Breast epithelium (tissue), 4 donors: Measurements from ENCODE around the gene PIWIL1. TPM values are rescaled to one million over a fixed set of nuclear protein-coding genes. Genes with fewer than 3 reads are reported as not detected.

Source experiments
- DNase-seq, 2 donors: peaks; one replicate each; pipeline ENCODE4 v3.0.0-alpha.2; 2019; ENCODE audit warnings: low spot score in 2 of 2
- H3K27ac ChIP-seq, 2 donors: fragments of 200-600 bp; sonication (generic) in 1 of 2; one replicate each; pipeline ENCODE4 v1.5.1; 2016 to 2019; ENCODE audit warnings: mild to moderate bottlenecking in 1 of 2
- H3K27me3 ChIP-seq, 2 donors: fragments of 200-600 bp; sonication (generic) in 1 of 2; one replicate each; pipeline versions ENCODE4 v1.5.1 to v1.6.0; 2017 to 2019; ENCODE audit warnings: control low read depth in 1 of 2, mild to moderate bottlenecking in 1 of 2
- H3K36me3 ChIP-seq: fragments of 200-600 bp; one replicate; pipeline ENCODE4 v1.5.1; 2019
- H3K4me1 ChIP-seq, 2 donors: fragments of 200-600 bp; sonication (generic); one replicate each; pipeline ENCODE4 v1.5.1; 2016 to 2019; ENCODE audit warnings: control low read depth in 1 of 2
- H3K4me3 ChIP-seq, 3 donors: fragments of 200-600 bp; sonication (generic); 1 replicate in 2 of 3; 2 replicates in 1 of 3; pipeline ENCODE4 v1.5.1; 2016 to 2019; ENCODE audit warnings: mild to moderate bottlenecking in 3 of 3, moderate library complexity in 2 of 3
- H3K9me3 ChIP-seq, 2 donors: fragments of 200-600 bp; sonication (generic) in 1 of 2; one replicate each; pipeline ENCODE4 v1.5.1; 2016 to 2019; ENCODE audit warnings: control low read depth in 1 of 2
- POLR2A ChIP-seq: fragments of 450-650 bp; IDR thresholded peaks from one replicate; pipeline ENCODE4 v1.6.1; 2016; ENCODE audit warnings: antibody characterized with exemption, mild to moderate bottlenecking, moderate library complexity
- POLR2AphosphoS5 ChIP-seq, 3 donors: sonication (generic); formaldehyde crosslinking; IDR thresholded peaks; one replicate each; pipeline ENCODE4 v1.6.1; 2017; ENCODE audit warnings: antibody characterized with exemption in 3 of 3
- intact Hi-C: fragments of 100-400 bp; cut with DNase I; formaldehyde crosslinking; loops from one replicate; pipeline ENCODE4 v1.15.1; 2023; ENCODE audit warnings: low total_unique reads
- total RNA-seq, 3 donors: library from RNA; depleted of rRNA; stranded (reverse); fragments of >200 nt; gene quantifications; one replicate each; pipeline ENCODE4 v1.1.0, GENCODE V29; 2016
- TF ChIP-seq, protein P1 (sequence below), 3 donors: fragments of 450-650 bp; IDR thresholded peaks; one replicate each; pipeline ENCODE4 v1.5.1; 2016 to 2017; ENCODE audit warnings: antibody characterized with exemption in 3 of 3, mild to moderate bottlenecking in 3 of 3, moderate library complexity in 3 of 3

The PIWIL1 gene
- total RNA-seq, 3 donors from 2014 or later: under 0.01 TPM; not detected in 2

DNA sequence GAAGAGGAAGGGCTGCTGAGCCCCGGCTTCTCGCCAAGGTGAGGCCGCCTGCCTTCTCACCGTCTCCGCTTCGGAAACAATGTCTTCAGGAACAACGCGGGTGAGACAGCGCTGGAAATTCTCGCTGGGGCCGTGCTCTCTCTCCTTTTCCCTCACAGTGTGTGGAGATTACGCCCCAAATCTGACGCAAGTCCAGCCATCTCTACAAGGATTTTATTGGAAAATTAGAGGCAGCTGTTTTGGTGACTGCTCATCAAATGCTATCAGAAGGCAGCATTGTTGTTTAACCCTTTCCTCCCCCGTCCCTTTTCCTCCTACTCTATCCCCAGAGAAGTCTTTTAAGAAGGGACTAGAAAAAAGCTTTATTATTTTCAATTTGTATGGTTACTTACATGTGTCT, 53.5 kb downstream of the PIWIL1 start:
- Histone ChIP-seq H3K4me3 (no peak overlapping the region), H3K9me3 (no peaks in the 10 kb centered on the region), H3K36me3 (no peaks in the 10 kb centered on the region), H3K27ac (no peak overlapping the region), H3K4me1 (no peaks in the 10 kb centered on the region), H3K27me3 (no peaks in the 10 kb centered on the region)
- intact Hi-C loops: no loop called here
- no peak for TF ChIP-seq POLR2AphosphoS5 (IDR thresholded peaks at IDR 0.05)
- TF ChIP-seq POLR2A: no peak
- TF ChIP-seq, protein P1, sequence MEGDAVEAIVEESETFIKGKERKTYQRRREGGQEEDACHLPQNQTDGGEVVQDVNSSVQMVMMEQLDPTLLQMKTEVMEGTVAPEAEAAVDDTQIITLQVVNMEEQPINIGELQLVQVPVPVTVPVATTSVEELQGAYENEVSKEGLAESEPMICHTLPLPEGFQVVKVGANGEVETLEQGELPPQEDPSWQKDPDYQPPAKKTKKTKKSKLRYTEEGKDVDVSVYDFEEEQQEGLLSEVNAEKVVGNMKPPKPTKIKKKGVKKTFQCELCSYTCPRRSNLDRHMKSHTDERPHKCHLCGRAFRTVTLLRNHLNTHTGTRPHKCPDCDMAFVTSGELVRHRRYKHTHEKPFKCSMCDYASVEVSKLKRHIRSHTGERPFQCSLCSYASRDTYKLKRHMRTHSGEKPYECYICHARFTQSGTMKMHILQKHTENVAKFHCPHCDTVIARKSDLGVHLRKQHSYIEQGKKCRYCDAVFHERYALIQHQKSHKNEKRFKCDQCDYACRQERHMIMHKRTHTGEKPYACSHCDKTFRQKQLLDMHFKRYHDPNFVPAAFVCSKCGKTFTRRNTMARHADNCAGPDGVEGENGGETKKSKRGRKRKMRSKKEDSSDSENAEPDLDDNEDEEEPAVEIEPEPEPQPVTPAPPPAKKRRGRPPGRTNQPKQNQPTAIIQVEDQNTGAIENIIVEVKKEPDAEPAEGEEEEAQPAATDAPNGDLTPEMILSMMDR (IDR thresholded peaks at IDR 0.05): no peak
- DNase-seq: no peak

DNA sequence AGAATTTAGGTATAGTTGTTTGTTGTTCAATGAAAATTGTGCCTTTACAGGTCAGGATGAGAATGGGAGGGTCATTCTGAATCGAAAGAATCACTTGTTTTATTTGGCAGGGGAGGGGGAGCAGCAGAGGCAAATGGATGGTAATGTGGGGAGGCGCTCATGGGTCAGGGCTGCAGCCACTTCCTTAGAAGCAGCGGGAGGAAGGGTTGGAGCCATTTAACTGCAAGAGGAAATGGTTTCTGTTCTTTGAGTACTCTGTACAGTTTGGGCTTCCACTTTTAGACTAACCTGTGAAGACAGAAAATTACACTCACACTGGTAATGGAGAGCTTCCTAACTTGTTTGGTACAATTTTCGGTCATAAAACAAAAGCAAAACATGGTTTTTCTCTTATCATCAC, 57.2 kb downstream of the PIWIL1 start:
- TF ChIP-seq, protein P1 (IDR thresholded peaks at IDR 0.05): no peak
- TF ChIP-seq POLR2AphosphoS5 (IDR thresholded peaks at IDR 0.05) (no peak), POLR2A (no peak)
- Histone ChIP-seq H3K27ac (no peak overlapping the region), H3K4me3 (no peak overlapping the region), H3K9me3 (no peaks in the 10 kb centered on the region), H3K27me3 (peaks cover 0 to 4% of the 10 kb centered on the region in 2 donors), H3K4me1 (no peaks in the 10 kb centered on the region), H3K36me3 (no peaks in the 10 kb centered on the region)
- no peak for DNase-seq
- intact Hi-C loops: no loop called here

DNA sequence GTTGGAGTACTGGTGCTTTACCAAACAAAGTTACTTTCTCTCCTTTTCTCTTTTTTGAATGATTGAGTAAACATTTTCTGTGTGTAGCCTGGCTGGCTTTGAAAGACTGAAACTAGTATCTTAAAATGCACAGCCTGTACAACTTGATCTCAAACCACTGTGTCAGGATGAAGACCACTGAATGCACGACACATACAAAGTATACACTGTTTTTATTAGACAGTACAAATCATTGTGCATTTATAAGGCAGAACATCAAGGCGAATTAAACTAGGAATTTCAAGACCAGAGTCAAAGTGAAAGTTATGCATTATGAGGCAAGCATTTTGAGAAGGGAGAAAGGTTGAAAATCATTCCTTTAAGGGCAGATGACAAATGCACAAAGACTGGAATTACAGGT, 59.0 kb downstream of the PIWIL1 start:
- H3K36me3 ChIP-seq: no peaks in the 10 kb centered on the region
- TF ChIP-seq POLR2AphosphoS5 (IDR thresholded peaks at IDR 0.05) (no peak), POLR2A (no peak)
- no peaks in the 10 kb centered on the region for H3K9me3 ChIP-seq
- no peaks in the 10 kb centered on the region for H3K4me1 ChIP-seq
- H3K4me3 ChIP-seq: no peak overlapping the region
- no peak for DNase-seq
- peaks cover 0 to 4% of the 10 kb centered on the region in 2 donors for H3K27me3 ChIP-seq
- no peak overlapping the region for H3K27ac ChIP-seq
- intact Hi-C loops: no loop called here

DNA sequence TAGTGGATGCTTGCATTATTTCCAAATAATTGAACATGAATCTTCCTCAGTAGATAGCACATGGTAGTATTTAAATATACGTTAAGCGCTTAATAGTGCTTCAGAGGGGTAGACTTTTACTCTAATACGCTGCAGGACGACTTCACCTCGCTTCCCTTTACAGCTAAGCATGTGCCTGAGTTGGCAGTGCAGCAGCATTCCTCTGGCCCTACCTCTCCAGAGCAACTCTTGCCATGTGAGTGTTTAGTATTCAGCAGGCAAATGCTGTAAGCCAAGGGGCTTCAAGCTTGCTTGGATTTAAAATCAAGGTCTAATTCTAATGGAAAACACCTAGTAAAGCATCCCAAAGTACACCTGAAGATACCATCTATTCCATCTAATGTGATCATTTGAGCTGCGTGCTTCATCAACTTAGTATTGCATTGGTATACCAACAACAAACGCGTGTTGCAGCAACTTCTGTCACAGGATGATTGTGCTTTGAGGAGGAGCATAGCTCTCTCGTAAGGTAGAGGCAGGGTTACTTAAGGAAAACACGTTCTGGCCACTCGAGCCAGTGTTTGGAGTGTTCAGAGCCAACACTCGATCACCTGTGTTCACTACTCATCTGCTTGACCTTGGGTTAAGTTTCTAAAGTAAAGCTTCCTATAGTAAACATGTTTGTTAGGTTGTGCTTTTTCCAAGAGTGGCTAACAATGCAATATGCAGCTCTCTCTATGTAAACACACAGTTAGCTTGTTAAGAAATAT, 60.6 kb downstream of the PIWIL1 start:
- Histone ChIP-seq H3K4me3 (no peak overlapping the region), H3K27ac (no peak overlapping the region), H3K9me3 (no peaks in the 10 kb centered on the region), H3K4me1 (no peaks in the 10 kb centered on the region), H3K36me3 (no peaks in the 10 kb centered on the region), H3K27me3 (peaks cover 0 to 4% of the 10 kb centered on the region in 2 donors)
- intact Hi-C loops: no loop called here
- TF ChIP-seq POLR2A: no peak
- TF ChIP-seq, protein P1 (IDR thresholded peaks at IDR 0.05): no peak
- no peak for TF ChIP-seq POLR2AphosphoS5 (IDR thresholded peaks at IDR 0.05)
- no peak for DNase-seq

DNA sequence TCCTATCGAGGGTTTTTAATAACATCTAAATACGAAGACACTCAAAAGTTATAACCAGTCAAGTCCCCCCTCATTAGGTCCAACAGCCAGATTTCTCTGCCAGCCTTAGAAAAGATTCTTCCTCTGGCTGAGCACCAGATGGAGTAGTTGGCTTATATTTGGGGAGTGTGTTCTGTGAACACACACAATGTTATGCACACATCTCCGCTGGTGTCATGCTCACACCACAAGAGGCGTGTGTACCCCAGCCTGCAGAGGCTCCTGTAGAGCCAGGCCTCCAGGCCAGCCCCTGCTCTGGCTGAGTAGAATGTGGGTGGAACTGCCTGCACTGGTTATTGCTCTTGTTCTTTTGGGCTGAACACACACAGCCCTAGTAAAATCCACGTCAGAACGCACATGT, 64.0 kb downstream of the PIWIL1 start:
- Histone ChIP-seq H3K9me3 (no peaks in the 10 kb centered on the region), H3K4me3 (no peak overlapping the region), H3K36me3 (no peaks in the 10 kb centered on the region), H3K4me1 (no peaks in the 10 kb centered on the region), H3K27me3 (peaks cover 0 to 4% of the 10 kb centered on the region in 2 donors), H3K27ac (no peak overlapping the region)
- TF ChIP-seq, protein P1 (IDR thresholded peaks at IDR 0.05): no peak
- no peak for TF ChIP-seq POLR2A
- TF ChIP-seq POLR2AphosphoS5 (IDR thresholded peaks at IDR 0.05): no peak
- DNase-seq: no peak
- intact Hi-C loops: no loop called here
